Prostate gland (tissue), 2 donors: ENCODE data around the gene NKX1-1. TPM values are rescaled to one million over a fixed set of nuclear protein-coding genes. Genes with fewer than 3 reads are reported as not detected.

Experiments used
- DNase-seq: peaks from one replicate; pipeline ENCODE4 v3.0.0-alpha.2; 2019; ENCODE audit warnings: low spot score
- H3K27ac ChIP-seq, 2 donors: fragments of 200-600 bp; sonication (generic); 2 replicates each; pipeline ENCODE4 v1.5.1; 2017 to 2019
- H3K27me3 ChIP-seq: fragments of 200-600 bp; sonication (generic); replicated peaks from 2 replicates; pipeline ENCODE4 v1.5.1; 2019; ENCODE audit not compliant: insufficient read depth
- H3K36me3 ChIP-seq, 2 donors: fragments of 200-600 bp; sonication (generic); 1 replicate in 1 of 2; 2 replicates in 1 of 2; pipeline versions ENCODE4 v1.5.1 to v1.8.1; 2017 to 2019
- H3K4me1 ChIP-seq: fragments of 200-600 bp; sonication (generic); replicated peaks from 2 replicates; pipeline ENCODE4 v1.5.1; 2019
- H3K4me3 ChIP-seq, 2 donors: fragments of 200-600 bp; sonication (generic); 2 replicates each; pipeline ENCODE4 v1.5.1; 2017 to 2019
- H3K9me3 ChIP-seq: fragments of 200-600 bp; sonication (generic); 2 replicates; pipeline ENCODE4 v1.5.1; 2017
- CTCF ChIP-seq, 4 experiments: fragments of 200-600 bp in 2 of 4; fragments of 450-650 bp in 2 of 4; sonication (generic) in 2 of 4; IDR thresholded peaks; 1 replicate in 3 of 4; 2 replicates in 1 of 4; pipeline ENCODE4 v1.5.1; 2016 to 2019; ENCODE audit warnings: antibody characterized with exemption in 4 of 4, mild to moderate bottlenecking in 2 of 4, moderate library complexity in 2 of 4
- POLR2A ChIP-seq: fragments of 450-650 bp; IDR thresholded peaks from one replicate; pipeline ENCODE4 v1.6.1; 2016; ENCODE audit warnings: antibody characterized with exemption, mild to moderate bottlenecking
- POLR2AphosphoS5 ChIP-seq: sonication (generic); formaldehyde crosslinking; IDR thresholded peaks from one replicate; pipeline ENCODE4 v1.6.1; 2017; ENCODE audit warnings: antibody characterized with exemption
- WGBS: methylation state at CpG from one replicate; pipeline ENCODE4 v1.1.5; 2018; 5-methylcytosine and 5-hydroxymethylcytosine counted together
- intact Hi-C: fragments of 100-400 bp; cut with DNase I; formaldehyde crosslinking; loops from one replicate; pipeline ENCODE4 v1.14.2; 2022
- total RNA-seq, 2 donors: library from RNA; depleted of rRNA; stranded (reverse); fragments of >200 nt; gene quantifications; one replicate each; pipeline ENCODE4 v1.1.0, GENCODE V29; 2016

NKX1-1 gene
- total RNA-seq, 2 donors from 2014 or later: not detected

DNA sequence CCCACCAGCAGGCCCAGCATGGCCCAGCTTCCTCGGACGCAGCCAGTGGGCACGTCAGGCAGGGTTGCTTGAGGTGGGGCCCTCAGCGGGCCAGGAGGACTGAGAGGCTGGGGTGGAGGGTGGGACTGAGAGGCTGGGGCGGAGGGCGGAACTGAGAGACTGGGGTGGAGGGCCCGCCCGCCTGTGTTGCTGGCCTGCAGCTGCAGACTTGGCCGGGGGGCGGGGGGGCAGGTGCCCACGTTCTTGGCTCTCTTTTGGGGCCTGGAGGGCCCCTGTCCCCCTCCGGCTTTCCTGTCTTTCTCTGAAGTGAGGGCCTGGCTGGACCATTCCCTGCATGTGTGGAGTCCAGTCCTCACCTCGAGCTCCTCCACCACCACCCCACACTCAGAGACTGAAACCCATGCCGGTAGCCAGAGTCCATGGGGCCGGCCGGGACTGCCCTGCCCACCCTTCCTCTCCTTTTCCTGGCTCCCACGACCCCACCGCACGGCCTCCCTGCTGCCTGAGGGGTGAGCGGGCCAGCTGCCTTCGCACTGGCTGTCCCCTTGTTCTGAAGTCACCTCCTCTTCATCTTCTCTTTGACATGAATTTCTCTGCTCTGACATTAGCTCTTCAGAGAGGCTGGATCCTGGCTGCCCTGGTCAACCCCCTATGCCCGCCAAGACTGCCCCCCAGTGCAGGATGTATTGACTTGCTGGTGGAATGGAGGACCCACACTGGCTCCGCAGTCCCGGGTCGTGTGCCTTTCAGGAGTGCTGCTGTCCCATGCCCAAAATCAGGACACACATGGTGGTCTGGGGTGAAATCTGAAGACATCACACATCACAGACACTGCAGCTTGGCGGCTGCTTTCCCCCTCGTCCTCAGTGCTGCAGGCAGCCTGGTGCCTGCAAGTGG, 10.1 kb upstream of the NKX1-1 start:
- no peaks in the 10 kb centered on the region for H3K4me1 ChIP-seq
- DNase-seq: no peak
- H3K4me3 ChIP-seq: no peak overlapping the region
- H3K27ac ChIP-seq: no peak overlapping the region
- TF ChIP-seq CTCF (IDR thresholded peaks at IDR 0.05) (no peak), POLR2AphosphoS5 (no peak), POLR2A (no peak)
- WGBS: 56% methylated on average over 25 of the region's 27 CpGs
- intact Hi-C loops: no loop called here
- no peaks in the 10 kb centered on the region for H3K9me3 ChIP-seq
- peaks cover 41% of the 10 kb centered on the region for H3K27me3 ChIP-seq
- no peaks in the 10 kb centered on the region for H3K36me3 ChIP-seq

DNA sequence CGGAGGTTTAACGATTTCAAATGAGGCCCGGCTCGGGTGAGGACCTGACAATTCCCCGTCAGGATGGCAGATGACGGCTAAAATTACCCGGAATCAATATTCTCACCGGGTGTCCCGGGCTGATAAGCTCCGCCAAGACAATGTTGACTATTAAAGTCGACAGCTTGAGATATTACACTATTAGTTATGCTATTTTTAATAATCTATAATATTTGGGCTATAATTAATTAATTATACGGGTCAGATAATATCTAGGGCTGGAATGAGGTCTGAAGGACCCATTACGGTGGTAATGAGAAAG, 9.4 kb upstream of the NKX1-1 start:
- DNase-seq: no peak
- no peak overlapping the region for H3K4me3 ChIP-seq
- TF ChIP-seq POLR2AphosphoS5 (no peak), POLR2A (no peak), CTCF (IDR thresholded peaks at IDR 0.05) (no peak)
- WGBS: 62% methylated on average over 13 of the region's 13 CpGs
- no peak overlapping the region for H3K27ac ChIP-seq
- intact Hi-C loops: no loop called here
- H3K4me1 ChIP-seq: no peaks in the 10 kb centered on the region
- no peaks in the 10 kb centered on the region for H3K36me3 ChIP-seq
- H3K9me3 ChIP-seq: no peaks in the 10 kb centered on the region
- peaks cover 43% of the 10 kb centered on the region for H3K27me3 ChIP-seq

DNA sequence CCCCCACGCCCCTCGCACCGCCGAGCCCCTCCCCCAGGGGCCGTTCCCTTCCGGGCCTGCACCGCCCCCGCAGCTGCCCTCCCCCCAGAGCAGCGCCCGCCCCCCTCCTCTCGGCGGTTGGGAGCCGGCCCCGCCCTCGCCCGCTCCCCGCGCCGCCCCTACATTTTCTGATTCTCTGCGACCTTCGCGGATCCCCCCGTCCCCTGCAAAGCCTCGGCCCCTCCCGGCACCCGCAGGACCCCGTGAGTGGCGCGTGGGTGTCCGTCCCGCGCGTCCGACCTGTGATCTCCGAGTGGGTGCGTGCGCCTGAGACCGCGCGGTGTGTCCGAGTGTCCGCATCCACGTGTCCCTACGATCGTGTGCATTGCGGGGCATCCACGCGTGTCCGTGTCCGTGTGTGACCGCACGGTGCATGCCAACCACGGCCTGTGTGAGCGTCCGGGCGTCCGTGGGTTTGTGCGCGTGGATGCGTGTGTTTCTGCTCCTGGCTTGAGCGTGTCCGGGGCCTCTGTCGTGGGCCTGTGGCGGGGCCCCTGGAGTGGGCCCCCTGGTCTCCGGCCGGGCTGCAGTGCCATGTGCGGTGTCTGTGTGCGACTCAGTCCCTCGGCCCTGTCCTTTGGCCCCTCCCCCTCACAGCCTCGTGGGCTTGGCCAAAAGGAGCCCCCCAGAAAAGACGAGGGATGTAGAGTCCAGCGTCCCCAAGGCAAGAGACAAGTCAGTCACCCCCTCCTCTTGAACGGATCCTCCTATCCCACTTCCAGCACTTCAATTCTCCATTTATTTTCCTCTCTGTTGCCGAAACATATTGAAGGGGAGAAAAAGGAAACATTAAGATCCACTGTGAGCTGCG, 8.8 kb upstream of the NKX1-1 start:
- intact Hi-C loops: no loop called here
- Histone ChIP-seq H3K4me1 (no peaks in the 10 kb centered on the region), H3K36me3 (no peaks in the 10 kb centered on the region), H3K27ac (no peak overlapping the region), H3K27me3 (peaks cover 43% of the 10 kb centered on the region), H3K4me3 (no peak overlapping the region), H3K9me3 (no peaks in the 10 kb centered on the region)
- TF ChIP-seq POLR2A (no peak), CTCF (IDR thresholded peaks at IDR 0.05) (no peak), POLR2AphosphoS5 (no peak)
- DNase-seq: peak; percentile 3
- 56% methylated on average over 40 of the region's 75 CpGs for WGBS

DNA sequence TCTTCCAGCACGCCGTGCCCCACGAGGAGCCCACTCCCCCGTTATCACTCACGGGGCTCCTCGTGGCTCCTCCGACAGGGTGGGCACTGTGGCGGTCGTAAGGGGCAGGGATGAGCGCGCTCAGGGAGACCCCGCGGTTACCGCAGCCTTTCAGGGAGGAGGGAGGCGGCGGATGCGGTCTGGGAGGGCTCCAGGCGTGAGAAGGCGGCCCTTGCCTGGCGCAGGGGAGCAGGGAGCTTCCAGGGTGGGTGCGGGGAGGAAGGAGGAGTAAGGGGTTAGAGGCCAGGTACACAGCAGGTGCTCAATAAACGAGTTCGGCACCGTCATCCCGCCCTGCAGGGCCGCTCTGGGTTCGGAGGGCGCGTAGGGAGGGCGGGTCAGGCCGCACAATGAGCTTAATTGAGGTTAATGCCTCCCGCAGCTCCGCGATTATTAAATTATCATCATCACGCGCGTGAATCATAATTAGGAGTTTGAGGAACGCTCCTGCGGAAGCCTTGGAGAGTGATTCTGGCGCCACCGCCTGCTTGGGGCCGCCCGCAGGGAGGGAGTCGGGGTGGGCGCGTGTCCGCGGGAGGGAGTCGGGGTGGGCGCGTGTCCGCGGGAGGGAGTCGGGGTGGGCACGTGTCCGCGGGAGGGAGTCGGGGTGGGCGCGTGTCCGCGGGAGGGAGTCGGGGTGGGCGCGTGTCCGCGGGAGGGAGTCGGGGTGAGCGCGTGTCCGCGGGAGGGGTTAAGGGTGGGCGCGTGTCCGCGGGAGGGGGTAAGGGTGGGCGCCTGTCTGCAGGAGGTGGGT, 7.6 kb upstream of the NKX1-1 start:
- Histone ChIP-seq H3K4me3 (no peak overlapping the region), H3K27me3 (peaks cover 51% of the 10 kb centered on the region), H3K4me1 (no peaks in the 10 kb centered on the region), H3K27ac (no peak overlapping the region), H3K9me3 (no peaks in the 10 kb centered on the region), H3K36me3 (no peaks in the 10 kb centered on the region)
- DNase-seq: no peak
- intact Hi-C loops: no loop called here
- TF ChIP-seq CTCF (IDR thresholded peaks at IDR 0.05) (no peak), POLR2A (no peak), POLR2AphosphoS5 (no peak)
- WGBS: 17% methylated on average over 57 of the region's 77 CpGs
